ENCODE measurements around the gene RFWD3.

Gene RFWD3

GRCh38 chr16:74623839-74624235 is 42.8 kb downstream of the RFWD3 start:
- no CpG with 5 or more reads among the region's 6 CpGs for WGBS (ENCODE audit: insufficient coverage, insufficient read length)
- Histone ChIP-seq H3K9me3 (ENCODE audit: control insufficient read depth, insufficient read depth, low read length) (no peaks in the 10 kb centered on the region), H3K27me3 (ENCODE audit: control insufficient read depth, insufficient read depth, low read length) (no peaks in the 10 kb centered on the region), H3K4me3 (ENCODE audit: low read length) (no peak overlapping the region), H3K27ac (ENCODE audit: low read length) (no peak overlapping the region), H3K36me3 (ENCODE audit: control insufficient read depth, insufficient read depth, low read length) (peaks cover 25% of the 10 kb centered on the region), H3K4me1 (ENCODE audit: control insufficient read depth, insufficient read depth, low read length) (no peaks in the 10 kb centered on the region)
- DNase-seq (ENCODE audit: low read depth, low spot score), result no peak

GRCh38 chr16:74623214-74623838 is 43.4 kb downstream of the RFWD3 start:
- DNase-seq (ENCODE audit: low read depth, low spot score), result no peak
- H3K9me3 ChIP-seq (ENCODE audit: control insufficient read depth, insufficient read depth, low read length), result no peaks in the 10 kb centered on the region
- peaks cover 23% of the 10 kb centered on the region for H3K36me3 ChIP-seq (ENCODE audit: control insufficient read depth, insufficient read depth, low read length)
- H3K27me3 ChIP-seq (ENCODE audit: control insufficient read depth, insufficient read depth, low read length), result no peaks in the 10 kb centered on the region
- no peaks in the 10 kb centered on the region for H3K4me1 ChIP-seq (ENCODE audit: control insufficient read depth, insufficient read depth, low read length)
- WGBS (ENCODE audit: insufficient coverage, insufficient read length), result no CpG with 5 or more reads among the region's 4 CpGs
- H3K27ac ChIP-seq (ENCODE audit: low read length), result no peak overlapping the region
- no peak overlapping the region for H3K4me3 ChIP-seq (ENCODE audit: low read length)

GRCh38 chr16:74622005-74622404 is 44.7 kb downstream of the RFWD3 start:
- no peaks in the 10 kb centered on the region for H3K27me3 ChIP-seq (ENCODE audit: control insufficient read depth, insufficient read depth, low read length)
- WGBS (ENCODE audit: insufficient coverage, insufficient read length), result no CpG with 5 or more reads among the region's 4 CpGs
- no peak overlapping the region for H3K27ac ChIP-seq (ENCODE audit: low read length)
- no peak overlapping the region for H3K4me3 ChIP-seq (ENCODE audit: low read length)
- peaks cover 11% of the 10 kb centered on the region; the same call in 1 of the 2 replicates for H3K36me3 ChIP-seq (ENCODE audit: control insufficient read depth, insufficient read depth, low read length)
- no peak for DNase-seq (ENCODE audit: low read depth, low spot score)
- H3K9me3 ChIP-seq (ENCODE audit: control insufficient read depth, insufficient read depth, low read length), result no peaks in the 10 kb centered on the region
- H3K4me1 ChIP-seq (ENCODE audit: control insufficient read depth, insufficient read depth, low read length), result no peaks in the 10 kb centered on the region

GRCh38 chr16:74617206-74617788 is 49.4 kb downstream of the RFWD3 start:
- WGBS (ENCODE audit: insufficient coverage, insufficient read length), result no CpG with 5 or more reads among the region's 1 CpG
- Histone ChIP-seq H3K27ac (ENCODE audit: low read length) (no peak overlapping the region), H3K9me3 (ENCODE audit: control insufficient read depth, insufficient read depth, low read length) (no peaks in the 10 kb centered on the region)

GRCh38 chr16:74611721-74612120 is 55.0 kb downstream of the RFWD3 start:
- H3K27ac ChIP-seq (ENCODE audit: low read length), result no peak overlapping the region
- H3K4me3 ChIP-seq (ENCODE audit: low read length), result no peak overlapping the region
- WGBS (ENCODE audit: insufficient coverage, insufficient read length), result no CpG with 5 or more reads among the region's 1 CpG
- H3K9me3 ChIP-seq (ENCODE audit: control insufficient read depth, insufficient read depth, low read length), result no peaks in the 10 kb centered on the region
- no peaks in the 10 kb centered on the region for H3K27me3 ChIP-seq (ENCODE audit: control insufficient read depth, insufficient read depth, low read length)
- no peak for DNase-seq (ENCODE audit: low read depth, low spot score)
- peaks cover 3% of the 10 kb centered on the region; the same call in 1 of the 2 replicates for H3K4me1 ChIP-seq (ENCODE audit: control insufficient read depth, insufficient read depth, low read length)
- H3K36me3 ChIP-seq (ENCODE audit: control insufficient read depth, insufficient read depth, low read length), result no peaks in the 10 kb centered on the region

More at GRCh38 chr16:74617206-74617788, 49.4 kb downstream of the RFWD3 start:
- DNase-seq (ENCODE audit: low read depth, low spot score), result no peak
- Histone ChIP-seq H3K4me3 (ENCODE audit: low read length) (no peak overlapping the region), H3K27me3 (ENCODE audit: control insufficient read depth, insufficient read depth, low read length) (no peaks in the 10 kb centered on the region), H3K4me1 (ENCODE audit: control insufficient read depth, insufficient read depth, low read length) (no peaks in the 10 kb centered on the region), H3K36me3 (ENCODE audit: control insufficient read depth, insufficient read depth, low read length) (no peaks in the 10 kb centered on the region)

- WGBS (ENCODE audit: insufficient coverage, insufficient read length), result no CpG with 5 or more reads among the region's 6 CpGs
- no peaks in the 10 kb centered on the region for H3K27me3 ChIP-seq (ENCODE audit: control insufficient read depth, insufficient read depth, low read length)
- DNase-seq (ENCODE audit: low read depth, low spot score), result no peak
- no peak overlapping the region for H3K27ac ChIP-seq (ENCODE audit: low read length)
- H3K4me1 ChIP-seq (ENCODE audit: control insufficient read depth, insufficient read depth, low read length), result peaks cover 3% of the 10 kb centered on the region; the same call in 1 of the 2 replicates
- H3K36me3 ChIP-seq (ENCODE audit: control insufficient read depth, insufficient read depth, low read length), result no peaks in the 10 kb centered on the region
- no peak overlapping the region for H3K4me3 ChIP-seq (ENCODE audit: low read length)
- no peaks in the 10 kb centered on the region for H3K9me3 ChIP-seq (ENCODE audit: control insufficient read depth, insufficient read depth, low read length)
Measured at GRCh38 chr16:74608944-74609343, 57.7 kb downstream of the RFWD3 start.

GRCh38 chr16:74608381-74608780 is 58.3 kb downstream of the RFWD3 start:
- H3K9me3 ChIP-seq (ENCODE audit: control insufficient read depth, insufficient read depth, low read length), result no peaks in the 10 kb centered on the region
- WGBS (ENCODE audit: insufficient coverage, insufficient read length), result no CpG with 5 or more reads among the region's 6 CpGs
- H3K27me3 ChIP-seq (ENCODE audit: control insufficient read depth, insufficient read depth, low read length), result no peaks in the 10 kb centered on the region
- no peak overlapping the region for H3K4me3 ChIP-seq (ENCODE audit: low read length)
- no peak overlapping the region for H3K27ac ChIP-seq (ENCODE audit: low read length)
- DNase-seq (ENCODE audit: low read depth, low spot score), result no peak
- peaks cover 3% of the 10 kb centered on the region; the same call in 1 of the 2 replicates for H3K4me1 ChIP-seq (ENCODE audit: control insufficient read depth, insufficient read depth, low read length)
- H3K36me3 ChIP-seq (ENCODE audit: control insufficient read depth, insufficient read depth, low read length), result no peaks in the 10 kb centered on the region

- no peak overlapping the region for H3K27ac ChIP-seq (ENCODE audit: low read length)
- H3K36me3 ChIP-seq (ENCODE audit: control insufficient read depth, insufficient read depth, low read length), result no peaks in the 10 kb centered on the region
- DNase-seq (ENCODE audit: low read depth, low spot score), result no peak
- no peaks in the 10 kb centered on the region for H3K9me3 ChIP-seq (ENCODE audit: control insufficient read depth, insufficient read depth, low read length)
- H3K27me3 ChIP-seq (ENCODE audit: control insufficient read depth, insufficient read depth, low read length), result no peaks in the 10 kb centered on the region
- no CpG with 5 or more reads among the region's 6 CpGs for WGBS (ENCODE audit: insufficient coverage, insufficient read length)
- H3K4me3 ChIP-seq (ENCODE audit: low read length), result no peak overlapping the region
- H3K4me1 ChIP-seq (ENCODE audit: control insufficient read depth, insufficient read depth, low read length), result peaks cover 3% of the 10 kb centered on the region; the same call in 1 of the 2 replicates
Measured at GRCh38 chr16:74607962-74608356, 58.7 kb downstream of the RFWD3 start.

GRCh38 chr16:74607310-74607961 is 59.2 kb downstream of the RFWD3 start:
- Histone ChIP-seq H3K9me3 (ENCODE audit: control insufficient read depth, insufficient read depth, low read length) (no peaks in the 10 kb centered on the region), H3K27me3 (ENCODE audit: control insufficient read depth, insufficient read depth, low read length) (no peaks in the 10 kb centered on the region), H3K27ac (ENCODE audit: low read length) (no peak overlapping the region), H3K36me3 (ENCODE audit: control insufficient read depth, insufficient read depth, low read length) (no peaks in the 10 kb centered on the region), H3K4me1 (ENCODE audit: control insufficient read depth, insufficient read depth, low read length) (peaks cover 3% of the 10 kb centered on the region; the same call in 1 of the 2 replicates), H3K4me3 (ENCODE audit: low read length) (peak overlapping the region; percentile 95; the same call in 1 of the 2 replicates)
- DNase-seq (ENCODE audit: low read depth, low spot score), result no peak
- no CpG with 5 or more reads among the region's 14 CpGs for WGBS (ENCODE audit: insufficient coverage, insufficient read length)

- no peaks in the 10 kb centered on the region for H3K9me3 ChIP-seq (ENCODE audit: control insufficient read depth, insufficient read depth, low read length)
- H3K36me3 ChIP-seq (ENCODE audit: control insufficient read depth, insufficient read depth, low read length), result no peaks in the 10 kb centered on the region
- WGBS (ENCODE audit: insufficient coverage, insufficient read length), result no CpG with 5 or more reads among the region's 77 CpGs
- no peak within 1 kb of the TSS for H3K27ac ChIP-seq (ENCODE audit: low read length)
- DNase-seq (ENCODE audit: low read depth, low spot score), result peak; percentile 72
- peaks cover 3% of the 10 kb centered on the region; the same call in 1 of the 2 replicates for H3K4me1 ChIP-seq (ENCODE audit: control insufficient read depth, insufficient read depth, low read length)
- peak within 1 kb of the TSS; percentile 95 for H3K4me3 ChIP-seq (ENCODE audit: low read length)
- H3K27me3 ChIP-seq (ENCODE audit: control insufficient read depth, insufficient read depth, low read length), result no peaks in the 10 kb centered on the region
Measured at GRCh38 chr16:74606521-74607309, 60.0 kb downstream of the RFWD3 start, which contains the start of gene GLG1. Gene GLG1, minus strand, starts transcription at chr16:74607114. Its CDS starts 20 bp downstream, at chr16:74607094.
